ENCODE measurements around the gene CCL24.

DNA sequence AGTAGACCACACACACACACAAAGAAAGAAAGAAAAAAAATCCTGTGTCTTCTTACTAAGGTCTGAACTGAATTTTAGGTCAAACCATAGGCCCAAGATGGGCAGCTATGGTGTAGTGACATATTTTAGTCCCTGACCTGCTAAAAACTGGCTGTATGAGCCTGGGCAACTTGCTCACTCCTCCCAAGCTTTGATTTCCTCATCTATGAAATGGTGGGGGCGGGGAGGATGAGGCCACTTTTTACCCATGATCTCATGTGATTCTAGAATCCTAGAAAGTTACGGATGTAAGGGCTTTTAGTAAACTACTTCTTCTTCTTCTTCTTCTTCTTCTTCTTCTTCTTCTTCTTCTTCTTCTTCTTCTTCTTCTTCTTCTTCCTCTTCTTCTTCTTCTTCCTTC, 6.1 kb upstream of the CCL24 start:
- TF ChIP-seq POLR2A (IDR thresholded peaks at IDR 0.05; ENCODE audit: low read depth, low read length) (no peak), TAF1 (IDR thresholded peaks at IDR 0.05; ENCODE audit: low read depth, low read length) (no peak), SPI1 (IDR thresholded peaks at IDR 0.05; ENCODE audit: low read depth, low read length) (no peak), POLR2AphosphoS5 (IDR thresholded peaks at IDR 0.05; ENCODE audit: low read depth, low read length) (no peak), POU2F2 (IDR thresholded peaks at IDR 0.05; ENCODE audit: low read depth, low read length) (no peak), PAX5 (IDR thresholded peaks at IDR 0.05; ENCODE audit: insufficient read depth, low read length, severe bottlenecking) (no peak)
